K562 (cell line): ENCODE results near the gene OPRL1. TPM values are rescaled to one million over a fixed set of nuclear protein-coding genes. Genes with fewer than 3 reads are reported as not detected.

ENCODE experiments used
- ATAC-seq: fragments of 200-7000 bp; cut with Tn5 transposase; 3 replicates; pipeline ENCODE4 v1.9.1; 2020; ENCODE audit warnings: moderate library complexity
- BruUV-seq: library from RNA; stranded (reverse); fragments of 400-500 nt; replicated peaks from 2 replicates; lab custom pipeline; 2021; lab: Mats Ljungman, UMichigan
- CTCF ChIA-PET: fragments of 300-600 bp; formaldehyde crosslinking; extraction: SDS; loops from one replicate; lab custom pipeline; 2021; ENCODE audit warnings: low intra/inter-chr PET ratio; lab: Yijun Ruan, JAX
- POLR2A ChIA-PET: fragments of 300-600, 350-650 bp; sonication (Branson Sonifier 250); formaldehyde crosslinking; extraction: SDS; loops from one replicate; lab custom pipeline; 2021; ENCODE audit warnings: antibody characterized with exemption, inconsistent platforms; lab: Yijun Ruan, JAX
- DNase-seq, 4 experiments: peaks; one replicate each; pipeline versions ENCODE4 v3.0.0 to v3.0.0-alpha.2; 2011 to 2018; ENCODE audit warnings: low spot score in 3 of 4, mixed read lengths in 3 of 4; ENCODE audit errors: extremely low read depth in 1 of 4
- FAIRE-seq: peaks from 2 replicates; lab custom pipeline; 2011; peaks lifted over from hg19 to GRCh38; lab: Jason Lieb, UNC
- H2AFZ ChIP-seq: 2 replicates; pipeline ENCODE4 v1.6.0; 2011; ENCODE audit warnings: low read depth, low read length, control low read depth, inconsistent platforms
- H3K27ac ChIP-seq: fragments of 200-600 bp; 3 replicates; pipeline ENCODE4 v1.8.0; 2011; ENCODE audit warnings: low read depth, mild to moderate bottlenecking, control low read depth, inconsistent platforms, low read length, moderate library complexity, mixed read lengths; ENCODE audit errors: extremely low read depth
- H3K27me3 ChIP-seq, 2 experiments: fragments of 300-600 bp in 1 of 2; 2 replicates in 1 of 2; 3 replicates in 1 of 2; pipeline versions ENCODE4 v1.6.0 to v1.8.0; 2011; ENCODE audit warnings: inconsistent platforms in 2 of 2, low read length in 2 of 2, mild to moderate bottlenecking in 1 of 2, mixed read lengths in 1 of 2, moderate library complexity in 1 of 2; ENCODE audit not compliant: control insufficient read depth in 2 of 2, insufficient read depth in 2 of 2
- H3K36me3 ChIP-seq: fragments of 300-600 bp; 3 replicates; pipeline ENCODE4 v1.8.0; 2011; ENCODE audit warnings: mild to moderate bottlenecking, low read length, inconsistent platforms; ENCODE audit not compliant: control insufficient read depth, insufficient read depth
- H3K4me1 ChIP-seq, 2 experiments: fragments of 200-600 bp in 1 of 2; replicated peaks in 1 of 2; 2 replicates in 1 of 2; 3 replicates in 1 of 2; pipeline versions ENCODE4 v1.5.1 to v1.8.0; 2011; ENCODE audit warnings: inconsistent platforms in 2 of 2, low read length in 2 of 2, mild to moderate bottlenecking in 1 of 2, mixed read lengths in 1 of 2, moderate library complexity in 1 of 2; ENCODE audit not compliant: control insufficient read depth in 2 of 2, insufficient read depth in 2 of 2
- H3K4me2 ChIP-seq: 2 replicates; pipeline ENCODE4 v1.6.1; 2011; ENCODE audit warnings: low read length, control low read depth, inconsistent platforms, mixed read lengths; ENCODE audit not compliant: insufficient read depth
- H3K4me3 ChIP-seq: fragments of 200-600 bp; sonication (generic), shearing (Covaris generic); 2 replicates; pipeline ENCODE4 v1.5.1; 2016; ENCODE audit warnings: control low read depth, inconsistent platforms
- H3K79me2 ChIP-seq: fragments of 200-600 bp; 3 replicates; pipeline ENCODE4 v1.8.0; 2011; ENCODE audit warnings: low read length, inconsistent platforms; ENCODE audit not compliant: control insufficient read depth, insufficient read depth
- H3K9ac ChIP-seq, 2 experiments: 2 replicates each; pipeline versions ENCODE4 v1.6.0 to v1.6.1; 2011; ENCODE audit warnings: low read depth in 2 of 2, low read length in 2 of 2, control low read depth in 1 of 2, inconsistent platforms in 1 of 2, mild to moderate bottlenecking in 1 of 2, mixed read lengths in 1 of 2; ENCODE audit not compliant: insufficient read depth in 1 of 2
- H3K9me1 ChIP-seq: one replicate; pipeline ENCODE4 v1.6.0; 2011; ENCODE audit warnings: inconsistent platforms, mild to moderate bottlenecking, low read length, moderate library complexity; ENCODE audit not compliant: control insufficient read depth, insufficient read depth
- H3K9me3 ChIP-seq: replicated peaks from 2 replicates; pipeline ENCODE4 v1.5.1; 2011; ENCODE audit warnings: low read depth, low read length, inconsistent platforms; ENCODE audit not compliant: control insufficient read depth, insufficient read depth
- H4K20me1 ChIP-seq: replicated peaks from 2 replicates; pipeline ENCODE4 v1.6.1; 2011; ENCODE audit warnings: low read length, inconsistent platforms, mixed read lengths; ENCODE audit not compliant: control insufficient read depth, insufficient read depth
- CHD1 ChIP-seq: fragments of 200-600 bp; sonication (generic); IDR thresholded peaks from one replicate; pipeline ENCODE4 v1.6.1; 2012; ENCODE audit warnings: mild to moderate bottlenecking, moderate library complexity, low read length, inconsistent platforms
- E2F6 ChIP-seq, 2 experiments: IDR thresholded peaks; 2 replicates each; pipeline ENCODE4 v1.6.1; 2011; ENCODE audit warnings: borderline replicate concordance in 1 of 2, control low read depth in 1 of 2, low read depth in 1 of 2, low read length in 1 of 2, mild to moderate bottlenecking in 1 of 2, mixed read lengths in 1 of 2, moderate library complexity in 1 of 2; ENCODE audit not compliant: insufficient read depth in 1 of 2, insufficient read length in 1 of 2, poor library complexity in 1 of 2, severe bottlenecking in 1 of 2; ENCODE audit errors: extremely low read depth in 1 of 2
- EGR1 ChIP-seq: fragments of 450-650 bp; conservative IDR thresholded peaks from 2 replicates; pipeline ENCODE4 v1.6.1; 2017; ENCODE audit warnings: mild to moderate bottlenecking
- HMG20A ChIP-seq: fragments of 450-650 bp; formaldehyde crosslinking; conservative IDR thresholded peaks from 2 replicates; pipeline ENCODE4 v1.4.0; 2020; ENCODE audit warnings: mild to moderate bottlenecking, mixed read lengths
- NELFE ChIP-seq: IDR thresholded peaks from 2 replicates; pipeline ENCODE4 v1.6.1; 2011; ENCODE audit warnings: mild to moderate bottlenecking; ENCODE audit not compliant: insufficient read depth, insufficient read length
- POLR2H ChIP-seq: IDR thresholded peaks from 2 replicates; pipeline ENCODE4 v1.6.1; 2016; ENCODE audit warnings: missing genetic modification characterization, low read depth, mild to moderate bottlenecking, control low read depth, missing compliant biosample characterization, moderate library complexity
- RBFOX2 ChIP-seq: fragments of 200-400 bp; formaldehyde crosslinking; IDR thresholded peaks from 2 replicates; pipeline ENCODE4 v1.6.1; 2017; ENCODE audit warnings: low read depth, mild to moderate bottlenecking, low read length, moderate library complexity
- SAFB ChIP-seq: fragments of 200-400 bp; formaldehyde crosslinking; IDR thresholded peaks from 2 replicates; pipeline ENCODE4 v1.6.1; 2017; ENCODE audit warnings: low read depth, low read length, borderline replicate concordance
- SIRT6 ChIP-seq: IDR thresholded peaks from one replicate; pipeline ENCODE4 v1.6.1; 2012; ENCODE audit warnings: low read depth, mild to moderate bottlenecking, control low read depth, inconsistent platforms, low read length, moderate library complexity
- ZBTB7A ChIP-seq: IDR thresholded peaks from 2 replicates; pipeline ENCODE4 v1.6.1; 2011; ENCODE audit warnings: low read depth, mild to moderate bottlenecking, low read length, moderate library complexity, borderline replicate concordance; ENCODE audit not compliant: control insufficient read depth
- ZFX ChIP-seq: sonication (generic); formaldehyde crosslinking; IDR thresholded peaks from 2 replicates; pipeline ENCODE4 v1.8.0; 2022; ENCODE audit warnings: mild to moderate bottlenecking, missing genetic modification reagents, moderate library complexity
- WGBS: fragments of 100-300 bp; shearing (Covaris generic); methylation state at CpG from one replicate; pipeline ENCODE4 v1.1.6; 2016; ENCODE audit warnings: low coverage, mixed read lengths; ENCODE audit not compliant: insufficient coverage; ENCODE audit errors: missing lambda C conversion rate; 5-methylcytosine and 5-hydroxymethylcytosine counted together
- in situ Hi-C: fragments of 300-500 bp; cut with MboI; formaldehyde crosslinking; loops from 4 replicates; pipeline ENCODE4 v1.15.0; 2018; ENCODE audit warnings: inconsistent platforms, mixed read lengths
- intact Hi-C: fragments of 100-400 bp; cut with micrococcal nuclease; formaldehyde crosslinking; loops from 2 replicates; pipeline ENCODE4 v1.14.2; 2022
- polyA plus RNA-seq, 8 experiments: library from polyadenylated mRNA; depleted of rRNA in 4 of 8; stranded (reverse) in 5 of 8; unstranded in 3 of 8; fragments of >200 nt; fragmentation: Nextera tagmentation in 2 of 8; fragmentation: Illumina TruSeq in 1 of 8; extraction: Ambion mirVana in 2 of 8; extraction: Trizol in 1 of 8; gene quantifications; 2 replicates each; pipeline versions ENCODE4 v1.2.1 to v1.2.3, GENCODE V29; 2011 to 2014; ENCODE audit warnings: inconsistent platforms in 1 of 8, missing spikeins in 1 of 8
- total RNA-seq, 7 experiments: library from RNA; depleted of rRNA in 6 of 7; stranded (reverse); fragments of >200 nt in 6 of 7; fragmentation: Illumina TruSeq in 2 of 7; extraction: Trizol in 2 of 7; gene quantifications; 2 replicates each; pipeline versions ENCODE4 v1.2.1 to v1.2.3, GENCODE V29; 2011 to 2021; ENCODE audit warnings: low replicate concordance in 1 of 7
- TF ChIP-seq, protein P1 (sequence below): sonication (generic); formaldehyde crosslinking; IDR thresholded peaks from 2 replicates; pipeline ENCODE4 v1.8.1; 2023; ENCODE audit warnings: mild to moderate bottlenecking, missing genetic modification reagents
- TF ChIP-seq, protein P2 (sequence below), 2 experiments: IDR thresholded peaks; 2 replicates each; pipeline ENCODE4 v1.6.1; 2012; ENCODE audit warnings: improper control_type of control experiment in 2 of 2, low read depth in 2 of 2, low read length in 2 of 2, borderline replicate concordance in 1 of 2

OPRL1 gene
- total and polyA plus RNA-seq, 9 of the 15 experiments (the other 6 are each of a cell fraction or from before 2014, with no cell fraction given) = 0.06 to 0.33 (median 0.11) TPM; not detected in 2

GRCh38 chr20:64048402-64049044 is 31.4 kb upstream of the OPRL1 start:
- peak overlapping the region; percentile 54; the same call in 1 of the 3 replicates for H3K27ac ChIP-seq
- DNase-seq (peak in 2 of 4 experiments; percentile 57), ATAC-seq (no peak), FAIRE-seq (no peak)
- peak overlapping the region; percentile 41 to 93; a peak in 3 of 4 replicates for H3K9ac ChIP-seq
- CTCF ChIA-PET = no interaction called here
- H3K4me2 ChIP-seq = peak overlapping the region; percentile 52; the same call in 1 of the 2 replicates
- H3K27me3 ChIP-seq = no peaks in the 10 kb centered on the region
- H4K20me1 ChIP-seq = no peaks in the 10 kb centered on the region
- no TSS peak for BruUV-seq
- H3K4me3 ChIP-seq = peak overlapping the region; percentile 44
- H3K9me1 ChIP-seq = peaks cover 4% of the 10 kb centered on the region
- in situ Hi-C loops (no loop called here), intact Hi-C loops (no loop called here)
- POLR2A ChIA-PET = interaction anchor here (1.0 to 1.1 kb wide), 2 partner anchors 9 kb away, joined by 3 read pairs; no protein-coding TSS in a partner anchor
- WGBS = 6% methylated on average over 13 of the region's 101 CpGs
- peaks cover 12% of the 10 kb centered on the region; the same call in 1 of the 3 replicates for H3K36me3 ChIP-seq
- H3K79me2 ChIP-seq = peaks cover 12% of the 10 kb centered on the region
- H3K9me3 ChIP-seq = no peaks in the 10 kb centered on the region
- no peak overlapping the region for H2AFZ ChIP-seq
- peaks cover 35 to 80% of the 10 kb centered on the region in 2 experiments for H3K4me1 ChIP-seq
- TF ChIP-seq SAFB (peak; percentile 57; the same call in 1 of the 2 replicates), EGR1 (peak; percentile 41), CHD1 (peak; percentile 87), RBFOX2 (peak; percentile 59), ZFX (CRISPR knock-in tag) (peak; percentile 45; the same call in 1 of the 2 replicates), POLR2H (tag) (no peak), ZBTB7A (peak; percentile 44; the same call in 1 of the 2 replicates), SIRT6 (no peak), NELFE (no peak), HMG20A (CRISPR knock-in tag) (no peak), E2F6 (IDR thresholded peaks at IDR 0.05; ENCODE audit: borderline replicate concordance in 1 of 2, extremely low read depth in 1 of 2, insufficient read depth in 1 of 2, insufficient read length in 1 of 2, low read depth in 1 of 2, low read length in 1 of 2, poor library complexity in 1 of 2, severe bottlenecking in 1 of 2) (peak in 1 of 2 experiments; percentile 78)
- TF ChIP-seq, protein P1, sequence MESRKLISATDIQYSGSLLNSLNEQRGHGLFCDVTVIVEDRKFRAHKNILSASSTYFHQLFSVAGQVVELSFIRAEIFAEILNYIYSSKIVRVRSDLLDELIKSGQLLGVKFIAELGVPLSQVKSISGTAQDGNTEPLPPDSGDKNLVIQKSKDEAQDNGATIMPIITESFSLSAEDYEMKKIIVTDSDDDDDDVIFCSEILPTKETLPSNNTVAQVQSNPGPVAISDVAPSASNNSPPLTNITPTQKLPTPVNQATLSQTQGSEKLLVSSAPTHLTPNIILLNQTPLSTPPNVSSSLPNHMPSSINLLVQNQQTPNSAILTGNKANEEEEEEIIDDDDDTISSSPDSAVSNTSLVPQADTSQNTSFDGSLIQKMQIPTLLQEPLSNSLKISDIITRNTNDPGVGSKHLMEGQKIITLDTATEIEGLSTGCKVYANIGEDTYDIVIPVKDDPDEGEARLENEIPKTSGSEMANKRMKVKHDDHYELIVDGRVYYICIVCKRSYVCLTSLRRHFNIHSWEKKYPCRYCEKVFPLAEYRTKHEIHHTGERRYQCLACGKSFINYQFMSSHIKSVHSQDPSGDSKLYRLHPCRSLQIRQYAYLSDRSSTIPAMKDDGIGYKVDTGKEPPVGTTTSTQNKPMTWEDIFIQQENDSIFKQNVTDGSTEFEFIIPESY (CRISPR knock-in tag) = peak; percentile 94
- TF ChIP-seq, protein P2, sequence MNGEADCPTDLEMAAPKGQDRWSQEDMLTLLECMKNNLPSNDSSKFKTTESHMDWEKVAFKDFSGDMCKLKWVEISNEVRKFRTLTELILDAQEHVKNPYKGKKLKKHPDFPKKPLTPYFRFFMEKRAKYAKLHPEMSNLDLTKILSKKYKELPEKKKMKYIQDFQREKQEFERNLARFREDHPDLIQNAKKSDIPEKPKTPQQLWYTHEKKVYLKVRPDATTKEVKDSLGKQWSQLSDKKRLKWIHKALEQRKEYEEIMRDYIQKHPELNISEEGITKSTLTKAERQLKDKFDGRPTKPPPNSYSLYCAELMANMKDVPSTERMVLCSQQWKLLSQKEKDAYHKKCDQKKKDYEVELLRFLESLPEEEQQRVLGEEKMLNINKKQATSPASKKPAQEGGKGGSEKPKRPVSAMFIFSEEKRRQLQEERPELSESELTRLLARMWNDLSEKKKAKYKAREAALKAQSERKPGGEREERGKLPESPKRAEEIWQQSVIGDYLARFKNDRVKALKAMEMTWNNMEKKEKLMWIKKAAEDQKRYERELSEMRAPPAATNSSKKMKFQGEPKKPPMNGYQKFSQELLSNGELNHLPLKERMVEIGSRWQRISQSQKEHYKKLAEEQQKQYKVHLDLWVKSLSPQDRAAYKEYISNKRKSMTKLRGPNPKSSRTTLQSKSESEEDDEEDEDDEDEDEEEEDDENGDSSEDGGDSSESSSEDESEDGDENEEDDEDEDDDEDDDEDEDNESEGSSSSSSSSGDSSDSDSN (IDR thresholded peaks at IDR 0.05; ENCODE audit: borderline replicate concordance in 1 of 2, low read depth in 2 of 2, low read length in 2 of 2) = peak; percentile 41 to 52; a peak in 2 of 4 replicates
